GM18507 (cell line): ENCODE results near the gene CLECL1.
"Not testable (repeated sequence)": the region's sequence is repeated elsewhere in the genome, so short reads cannot be mapped to it uniquely, and the experiment has no call there.

Source experiments
- DNase-seq: peaks from one replicate; pipeline ENCODE4 v3.0.0; 2011; ENCODE audit warnings: low read depth; ENCODE audit not compliant: insufficient read length; ENCODE audit errors: extremely low spot score
- FAIRE-seq: peaks from 2 replicates; lab custom pipeline; 2011; peaks lifted over from hg19 to GRCh38; lab: Jason Lieb, UNC

The CLECL1 gene

DNA sequence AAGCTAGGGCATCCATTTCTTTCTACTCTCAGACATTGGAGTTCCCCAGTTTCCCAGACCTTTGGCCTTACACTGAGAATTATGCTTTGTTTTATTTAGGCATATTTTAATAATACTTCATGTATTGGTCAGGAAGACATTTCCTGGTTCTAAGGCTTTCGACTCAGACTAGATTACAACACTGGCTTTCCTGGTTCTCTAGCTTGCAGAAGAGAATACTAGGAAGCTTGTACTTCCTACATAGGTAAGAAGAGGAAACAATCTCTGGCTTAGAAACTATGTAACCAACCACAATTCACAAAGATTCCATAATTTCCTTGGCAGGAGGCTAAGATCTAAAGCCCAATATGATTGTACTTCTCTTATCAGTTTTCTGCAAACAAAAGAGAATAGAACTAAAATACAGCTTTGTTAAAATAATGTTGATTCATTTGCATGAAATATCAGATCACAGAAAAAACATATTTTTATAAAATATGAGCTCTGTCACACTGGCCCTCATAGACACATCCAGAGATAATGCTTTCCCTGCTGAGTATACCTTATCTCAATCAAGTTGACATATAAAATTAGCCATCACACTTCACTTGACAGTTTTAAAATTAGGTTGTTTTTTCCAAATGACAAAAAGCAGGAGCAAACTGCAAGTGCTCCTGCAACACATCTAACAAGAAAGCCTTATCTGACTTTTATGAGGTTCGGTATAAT, 32.8 kb downstream of the CLECL1 start:
- DNase-seq, result no peak
- FAIRE-seq, result peak; percentile 5

DNA sequence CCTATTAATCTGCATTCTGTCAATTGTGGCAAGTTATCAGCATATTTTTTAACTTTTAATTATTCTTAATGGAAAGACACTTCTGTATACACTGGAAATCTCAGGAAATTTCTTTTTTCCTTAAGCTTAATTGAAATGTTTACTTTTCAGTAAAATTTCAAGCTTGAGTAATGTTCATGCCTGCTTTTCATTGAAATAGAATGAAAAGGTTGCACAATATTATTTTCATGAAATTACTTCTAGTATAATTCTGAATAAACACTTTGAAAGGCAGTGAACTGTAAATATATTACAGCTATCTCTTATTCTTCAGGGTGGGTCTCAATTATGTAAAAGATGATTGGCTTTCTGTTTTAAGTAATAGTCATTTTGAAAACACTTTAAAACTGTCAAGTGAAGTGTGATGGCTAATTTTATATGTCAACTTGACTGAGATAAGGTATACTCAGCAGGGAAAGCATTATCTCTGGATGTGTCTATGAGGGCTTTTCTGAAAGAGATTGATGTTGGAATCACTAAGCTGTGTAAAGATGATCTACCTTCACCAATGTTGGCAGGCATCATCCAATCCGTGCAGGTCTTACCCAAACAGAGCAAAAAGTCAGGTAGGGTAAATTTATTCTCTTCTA, 33.5 kb downstream of the CLECL1 start:
- FAIRE-seq (peak; percentile 21), DNase-seq (no peak)

DNA sequence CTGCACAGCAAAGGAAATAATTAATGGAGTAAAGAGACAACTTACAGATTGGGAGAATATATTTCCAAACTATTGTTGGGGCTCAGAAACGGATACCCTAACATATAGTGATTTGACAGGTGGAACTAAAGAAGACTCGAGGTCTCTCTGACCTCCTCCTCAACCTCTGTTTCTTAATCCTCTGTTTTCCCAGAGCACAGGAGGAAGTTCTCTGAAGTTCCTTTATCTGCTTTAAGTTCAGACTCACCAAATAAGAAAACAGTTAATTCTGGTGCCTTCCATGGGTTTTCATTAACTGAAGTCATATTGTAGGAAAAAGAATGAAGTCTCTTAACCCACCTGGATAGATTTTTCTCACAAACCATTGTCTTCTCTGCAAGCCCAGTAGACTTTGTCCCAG, 34.2 kb downstream of the CLECL1 start:
- FAIRE-seq, result no peak

DNA sequence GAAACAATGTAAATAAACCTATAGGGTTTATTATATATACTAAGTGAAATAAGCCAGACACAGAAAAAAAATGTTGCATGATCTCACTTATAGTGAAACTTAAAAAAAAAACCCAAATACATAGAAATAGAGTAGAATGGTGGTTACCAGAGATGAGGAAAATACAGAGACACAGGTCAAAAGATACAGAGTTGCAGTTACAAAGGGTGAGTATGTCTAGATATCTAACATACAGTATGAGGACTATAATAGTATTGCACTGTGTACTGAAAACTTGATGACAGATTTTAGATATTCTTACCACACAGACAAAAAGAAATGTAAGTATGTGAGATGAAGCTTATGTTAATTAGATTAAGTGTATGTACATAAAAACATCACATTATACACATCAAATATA, 35.3 kb downstream of the CLECL1 start:
- FAIRE-seq (peak; percentile 18), DNase-seq (no peak)

More for the DNA sequence above, 34.2 kb downstream of the CLECL1 start:
- no peak for DNase-seq

DNA sequence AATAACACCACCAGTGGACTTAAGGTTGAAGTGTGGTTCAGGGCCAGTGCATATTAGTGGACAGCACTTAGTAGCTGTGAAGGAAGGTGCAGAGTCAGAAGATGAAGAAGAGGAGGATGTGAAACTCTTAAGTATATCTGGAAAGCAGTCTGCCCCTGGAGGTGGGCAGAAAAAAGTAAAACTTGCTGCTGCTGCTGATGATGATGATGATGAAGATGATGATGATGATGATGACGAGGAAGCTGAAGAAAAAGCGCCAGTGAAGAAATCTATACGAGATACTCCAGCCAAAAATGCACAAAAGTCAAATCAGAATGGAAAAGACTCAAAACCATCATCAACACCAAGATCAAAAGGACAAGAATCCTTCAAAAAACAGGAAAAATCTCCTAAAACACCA, 37.2 kb downstream of the CLECL1 start:
- not testable (repeated sequence) for FAIRE-seq, DNase-seq

DNA sequence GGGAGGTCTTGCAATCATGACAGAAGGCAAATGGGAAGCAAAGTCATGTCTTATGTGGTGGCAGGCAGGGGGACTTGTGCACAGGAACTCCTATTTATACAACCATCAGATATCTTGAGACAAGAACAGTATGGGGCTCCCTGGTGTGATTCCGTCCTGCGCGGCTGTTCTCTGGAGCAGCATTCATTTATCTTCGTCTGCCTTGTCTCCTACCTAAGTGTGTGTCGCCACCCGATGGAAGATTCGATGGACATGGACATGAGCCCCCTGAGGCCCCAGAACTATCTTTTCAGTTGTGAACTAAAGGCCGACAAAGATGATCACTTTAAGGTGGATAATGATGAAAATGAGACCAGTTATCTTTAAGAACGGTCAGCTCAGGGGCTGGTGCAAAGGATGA, 37.7 kb downstream of the CLECL1 start:
- FAIRE-seq, DNase-seq: not testable (repeated sequence)

DNA sequence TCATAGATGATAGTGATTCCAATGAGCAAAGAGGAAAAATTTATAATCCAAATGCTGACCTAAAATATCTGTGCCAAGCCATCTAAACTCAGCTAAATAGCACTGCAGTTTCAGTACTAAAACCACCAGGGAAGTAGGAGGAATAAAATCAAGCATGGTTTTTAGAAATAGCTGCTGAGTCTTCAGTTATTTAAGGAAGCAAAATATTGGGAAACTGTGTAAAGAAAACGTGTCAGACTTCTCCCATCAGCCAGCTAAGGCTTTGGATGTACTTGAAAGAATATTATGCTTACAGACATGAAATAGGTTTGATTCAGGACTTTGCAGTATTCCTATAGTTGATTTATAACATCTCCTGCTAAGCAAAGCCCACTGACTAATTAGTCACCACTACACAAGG, 38.7 kb downstream of the CLECL1 start:
- no peak for FAIRE-seq

DNA sequence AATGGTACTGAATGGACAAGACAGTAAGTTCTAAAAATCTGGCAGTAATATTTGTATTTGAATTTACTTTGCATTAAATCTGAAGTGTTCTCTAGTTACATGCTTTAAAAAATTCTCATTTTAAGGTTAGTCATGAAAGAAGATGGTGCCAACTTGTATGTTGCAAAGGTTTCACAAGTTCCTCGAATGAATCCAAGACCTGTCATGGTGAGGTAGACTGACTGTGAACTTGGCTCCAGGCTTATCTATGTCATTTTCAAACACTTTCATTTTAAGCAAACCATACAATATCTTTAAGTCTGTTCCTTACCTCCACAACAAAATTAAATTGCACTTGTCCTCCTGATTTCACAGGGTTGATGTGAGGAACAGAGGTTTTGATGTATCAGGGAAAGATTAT, 40.0 kb downstream of the CLECL1 start:
- FAIRE-seq (no peak), DNase-seq (no peak)

More for the DNA sequence above, 38.7 kb downstream of the CLECL1 start:
- no peak for DNase-seq

DNA sequence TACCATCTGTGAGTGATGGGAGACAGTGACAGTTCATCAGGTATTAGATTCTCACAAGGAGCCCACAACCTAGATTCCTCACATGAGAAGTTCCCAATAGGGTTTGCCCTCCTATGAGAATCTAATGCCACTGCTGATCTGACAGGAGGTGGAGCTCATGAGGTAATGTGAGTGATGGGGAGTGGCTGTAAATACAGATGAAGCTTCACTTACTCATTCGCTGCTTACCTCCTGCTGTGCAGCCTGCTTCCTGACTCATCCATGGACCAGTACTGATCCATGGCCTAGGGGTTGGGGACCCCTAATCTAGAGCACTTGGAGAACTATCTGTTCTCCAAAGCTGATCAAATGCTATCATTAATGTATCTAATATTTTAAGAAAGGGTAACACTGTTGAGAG, 45.7 kb downstream of the CLECL1 start:
- DNase-seq (no peak), FAIRE-seq (no peak)

DNA sequence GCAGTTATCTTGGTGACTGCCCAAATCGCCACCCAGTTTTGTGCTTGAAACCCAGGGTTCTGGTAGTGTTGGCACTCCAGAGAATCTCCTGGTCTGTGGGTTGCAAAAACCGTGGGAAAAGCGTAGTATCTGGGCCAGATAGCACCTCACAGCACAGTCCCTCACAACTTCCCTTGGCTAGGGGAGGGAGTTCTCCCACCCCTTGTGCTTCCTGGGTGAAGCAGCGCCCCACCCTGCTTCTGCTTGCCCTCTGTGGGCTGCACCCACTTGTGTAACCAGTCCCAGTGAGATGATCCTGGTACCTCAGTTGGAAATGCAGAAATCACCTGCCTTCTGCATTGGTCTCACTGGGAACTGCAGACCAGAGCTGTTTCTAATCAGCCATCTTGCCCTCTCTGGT, 47.0 kb downstream of the CLECL1 start:
- FAIRE-seq (no peak), DNase-seq (no peak)

DNA sequence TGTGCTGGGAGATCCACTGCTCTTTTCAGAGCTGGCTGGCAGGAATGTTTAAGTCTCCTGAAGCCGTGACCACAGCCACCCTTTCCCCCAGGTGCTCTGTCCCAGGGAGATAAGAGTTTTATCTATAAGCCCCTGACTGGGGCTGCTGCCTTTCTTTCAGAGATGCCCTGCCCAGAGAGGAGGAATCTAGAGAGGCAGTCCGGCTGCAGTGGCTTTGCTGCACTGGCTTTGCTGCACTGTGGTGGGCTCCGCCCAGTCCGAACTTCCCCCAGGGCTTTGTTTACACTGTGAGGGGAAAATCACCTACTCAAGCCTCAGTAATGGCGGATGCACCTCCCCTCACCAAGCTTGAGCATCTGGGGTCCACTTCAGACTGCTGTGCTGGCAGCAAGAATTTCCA, 47.5 kb downstream of the CLECL1 start:
- DNase-seq, FAIRE-seq: not testable (repeated sequence)

DNA sequence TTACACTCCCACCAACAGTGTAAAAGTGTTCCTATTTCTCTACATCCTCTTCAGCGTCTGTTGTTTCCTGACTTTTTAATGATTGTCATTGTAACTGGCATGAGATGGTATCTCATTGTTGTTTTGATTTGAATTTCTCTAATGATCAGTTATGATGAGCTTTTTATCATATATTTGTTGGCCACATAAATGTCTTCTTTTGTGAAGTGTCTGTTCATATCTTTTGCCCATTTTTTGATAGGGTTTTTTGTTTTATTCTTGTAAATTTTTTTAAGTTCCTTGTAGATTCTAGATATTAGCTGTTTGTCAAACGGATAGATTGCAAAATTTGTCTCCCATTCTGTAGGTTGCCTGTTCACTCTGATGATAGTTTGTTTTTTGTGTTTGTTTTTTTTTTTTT, 49.9 kb downstream of the CLECL1 start:
- DNase-seq, FAIRE-seq: not testable (repeated sequence)

DNA sequence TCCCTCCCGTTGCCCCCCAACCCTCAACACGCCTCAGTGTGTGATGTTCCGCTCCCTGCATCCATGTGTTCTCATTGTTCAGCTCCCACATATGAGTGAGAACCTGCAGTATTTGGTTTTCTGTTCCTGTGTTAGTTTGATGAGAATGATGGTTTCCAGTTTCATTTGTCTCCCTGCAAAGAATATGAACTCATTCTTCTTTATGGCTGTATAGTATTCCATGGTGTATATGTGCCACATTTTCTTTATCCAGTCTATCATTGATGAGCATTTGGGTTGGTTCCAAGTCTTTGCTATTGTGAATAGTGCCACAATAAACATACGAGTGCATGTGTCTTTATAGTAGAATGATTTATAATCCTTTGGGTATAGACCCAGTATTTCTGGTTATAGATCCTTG, 50.4 kb downstream of the CLECL1 start:
- not testable (repeated sequence) for DNase-seq, FAIRE-seq

DNA sequence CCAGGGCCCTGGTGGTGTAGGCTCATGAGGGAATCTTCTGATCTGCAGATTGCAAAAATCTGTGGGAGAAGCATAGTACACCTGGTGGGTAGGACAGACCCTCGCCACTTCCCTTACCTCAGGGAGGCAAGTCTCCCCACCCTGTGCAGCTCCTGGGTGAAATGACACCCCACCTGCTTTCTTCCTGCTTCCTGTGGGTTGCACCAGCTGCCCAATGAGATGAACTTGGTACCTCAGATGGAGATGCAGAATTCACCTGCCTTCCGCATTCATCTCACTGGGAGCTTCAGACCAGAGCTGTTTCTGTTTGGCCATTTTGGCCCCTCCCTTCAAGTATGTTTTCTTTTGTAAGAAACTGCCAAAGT, 58.7 kb downstream of the CLECL1 start:
- DNase-seq (no peak), FAIRE-seq (peak; percentile 97)

DNA sequence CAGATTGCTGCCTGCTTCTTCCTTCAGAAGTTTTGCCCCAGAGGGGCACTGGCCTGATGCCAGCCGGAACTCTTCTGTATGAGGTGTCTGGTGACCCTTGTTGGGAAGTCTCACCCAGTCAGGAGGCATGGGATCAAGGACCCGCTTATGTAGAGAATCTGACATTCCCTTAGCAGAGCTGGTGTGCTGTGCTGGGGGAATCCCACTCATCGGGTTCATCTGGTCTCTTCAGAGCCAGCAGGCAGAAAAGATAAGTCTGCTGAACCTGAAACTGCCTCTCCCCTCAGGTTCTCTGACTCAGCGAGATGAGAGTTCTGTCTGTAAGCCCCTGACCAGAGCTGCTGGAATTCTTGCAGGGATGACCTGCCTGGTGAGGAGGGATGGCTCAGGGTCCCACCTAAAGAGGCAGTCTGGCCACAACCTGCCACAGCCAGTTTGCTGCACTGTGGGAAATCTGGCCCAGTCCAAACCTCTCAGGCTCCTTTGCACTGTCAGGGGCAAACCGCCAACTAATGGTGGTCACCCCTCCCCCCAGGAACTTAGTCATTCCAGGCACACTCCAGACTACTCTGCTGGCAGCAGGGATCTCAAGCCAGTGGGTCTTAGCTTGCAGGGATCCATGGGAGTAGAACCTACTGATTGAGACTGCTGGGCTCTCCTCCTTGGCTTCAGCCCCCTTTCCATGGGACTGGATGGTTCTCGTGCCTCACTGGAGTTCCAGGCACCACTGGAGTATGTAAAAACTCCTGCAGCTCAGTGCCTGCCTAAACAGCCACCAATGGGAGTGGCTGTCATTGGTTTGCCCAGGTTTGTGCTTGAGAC, 59.3 kb downstream of the CLECL1 start:
- DNase-seq, result no peak
- no peak for FAIRE-seq
